Retinal pigment epithelial cell (primary cell): ENCODE measurements around the gene NINL.
A peak's percentile ranks its signal among the peaks of the same experiment; 100 is the strongest.

Source experiments
- DNase-seq: peaks from one replicate; pipeline ENCODE4 v3.0.0-alpha.2; 2010; ENCODE audit warnings: low read depth
- H3K4me3 ChIP-seq: 2 replicates; pipeline ENCODE4 v1.5.1; 2011; ENCODE audit warnings: mild to moderate bottlenecking, low read length, control low read depth, moderate library complexity
- CTCF ChIP-seq: conservative IDR thresholded peaks from 2 replicates; pipeline ENCODE4 v1.5.1; 2011; ENCODE audit warnings: low read depth, low read length, control low read depth, inconsistent platforms

The NINL gene

GRCh38 chr20:25544734-25545133 is 40.6 kb downstream of the NINL start:
- no peak overlapping the region for H3K4me3 ChIP-seq
- TF ChIP-seq CTCF, result no peak
- DNase-seq, result no peak

- no peak for TF ChIP-seq CTCF
- no peak overlapping the region for H3K4me3 ChIP-seq
- DNase-seq, result no peak
Observed at GRCh38 chr20:25544311-25544710, 41.0 kb downstream of the NINL start.

- no peak for TF ChIP-seq CTCF
- DNase-seq, result peak; percentile 43
- H3K4me3 ChIP-seq, result no peak overlapping the region
Observed at GRCh38 chr20:25543068-25543467, 42.3 kb downstream of the NINL start.

GRCh38 chr20:25541676-25542075 is 43.7 kb downstream of the NINL start:
- no peak overlapping the region for H3K4me3 ChIP-seq
- TF ChIP-seq CTCF, result no peak
- no peak for DNase-seq

- DNase-seq, result no peak
- H3K4me3 ChIP-seq, result no peak overlapping the region
- peak; percentile 53 for TF ChIP-seq CTCF
Observed at GRCh38 chr20:25539742-25540672, 45.3 kb downstream of the NINL start.

GRCh38 chr20:25538838-25539665 is 46.3 kb downstream of the NINL start:
- no peak for DNase-seq

More at GRCh38 chr20:25538838-25539665, 46.3 kb downstream of the NINL start:
- no peak for TF ChIP-seq CTCF
- H3K4me3 ChIP-seq, result no peak overlapping the region
